Naive B cell (primary cell): ENCODE results near the gene FRMD4A. TPM values are rescaled to one million over a fixed set of nuclear protein-coding genes. Genes with fewer than 3 reads are reported as not detected.
"Not testable (repeated sequence)": the region's sequence is repeated elsewhere in the genome, so short reads cannot be mapped to it uniquely, and the experiment has no call there.

ENCODE experiments used
- ATAC-seq, 2 donors: fragments of 150-1000 bp; cut with Tn5 transposase; 2 replicates each; pipeline ENCODE4 v1.10.0; 2021; ENCODE audit warnings: low read depth in 2 of 2, mild to moderate bottlenecking in 2 of 2, moderate library complexity in 2 of 2
- DNase-seq: peaks from one replicate; pipeline ENCODE4 v3.0.0; 2022
- H3K27ac Mint-ChIP-seq, 6 donors: one replicate each; pipeline ENCODE4 v1.8.0; 2020 to 2022; ENCODE audit warnings: mild to moderate bottlenecking in 6 of 6, mixed read lengths in 6 of 6, moderate library complexity in 5 of 6, inconsistent platforms in 2 of 6
- H3K27me3 Mint-ChIP-seq, 3 donors: one replicate each; pipeline ENCODE4 v1.8.0; 2021 to 2022; ENCODE audit warnings: mixed read lengths in 3 of 3, mild to moderate bottlenecking in 1 of 3
- H3K36me3 Mint-ChIP-seq, 2 donors: one replicate each; pipeline ENCODE4 v1.8.0; 2020 to 2022; ENCODE audit warnings: mixed read lengths in 2 of 2, inconsistent platforms in 1 of 2, mild to moderate bottlenecking in 1 of 2
- H3K4me1 Mint-ChIP-seq, 3 donors: one replicate each; pipeline ENCODE4 v1.8.0; 2020 to 2022; ENCODE audit warnings: mixed read lengths in 3 of 3, inconsistent platforms in 1 of 3, mild to moderate bottlenecking in 1 of 3, moderate library complexity in 1 of 3
- H3K4me3 Mint-ChIP-seq, 8 donors: one replicate each; pipeline ENCODE4 v1.8.0; 2020 to 2022; ENCODE audit warnings: mild to moderate bottlenecking in 8 of 8, mixed read lengths in 8 of 8, moderate library complexity in 8 of 8, inconsistent platforms in 2 of 8
- H3K9me3 Mint-ChIP-seq, 7 donors: one replicate each; pipeline ENCODE4 v1.8.0; 2020 to 2022; ENCODE audit warnings: mixed read lengths in 7 of 7, mild to moderate bottlenecking in 5 of 7, inconsistent platforms in 2 of 7, moderate library complexity in 1 of 7
- polyA plus RNA-seq, 6 donors: library from polyadenylated mRNA; unstranded; fragments of 300-500 nt; fragmentation: Illumina TruSeq; gene quantifications; one replicate each; pipeline ENCODE4 v1.2.3, GENCODE V29; 2021; ENCODE audit warnings: low read depth in 6 of 6

Gene FRMD4A
- polyA plus RNA-seq, 6 donors from 2014 or later = 0.09 to 0.20 (median 0.10) TPM; not detected in 3

- H3K27me3 Mint-ChIP-seq = peaks cover 0 to 3% (median 0%) of the 10 kb centered on the region in 3 donors
- H3K9me3 Mint-ChIP-seq = peaks cover 0 to 7% (median 4%) of the 10 kb centered on the region in 7 donors
- H3K4me3 Mint-ChIP-seq = no peak overlapping the region
- DNase-seq (no peak), ATAC-seq (no peak)
- H3K36me3 Mint-ChIP-seq = peaks cover 0 to 8% of the 10 kb centered on the region in 2 donors
- H3K27ac Mint-ChIP-seq = no peak overlapping the region
- peaks cover under 1 to 12% (median 10%) of the 10 kb centered on the region in 3 donors for H3K4me1 Mint-ChIP-seq
These were observed 607.7 kb downstream of the FRMD4A start for GRCh38 chr10:13722747-13723653.

- no peak for ATAC-seq
- H3K27ac Mint-ChIP-seq = no peak overlapping the region
- H3K27me3 Mint-ChIP-seq = peaks cover 0 to 3% (median 0%) of the 10 kb centered on the region in 3 donors
- no peak overlapping the region for H3K4me3 Mint-ChIP-seq
- DNase-seq = no peak
- H3K9me3 Mint-ChIP-seq = peaks cover 0 to 7% (median 4%) of the 10 kb centered on the region in 7 donors
- peaks cover 0 to 8% of the 10 kb centered on the region in 2 donors for H3K36me3 Mint-ChIP-seq
- peaks cover 6 to 17% (median 15%) of the 10 kb centered on the region in 3 donors for H3K4me1 Mint-ChIP-seq
These were observed 609.2 kb downstream of the FRMD4A start for GRCh38 chr10:13721486-13721885.

GRCh38 chr10:13720699-13721098, 610.0 kb downstream of the FRMD4A start:
- H3K9me3 Mint-ChIP-seq = peaks cover 0 to 7% (median 4%) of the 10 kb centered on the region in 7 donors
- H3K36me3 Mint-ChIP-seq = peaks cover 0 to 8% of the 10 kb centered on the region in 2 donors
- H3K4me1 Mint-ChIP-seq = peaks cover 6 to 17% (median 15%) of the 10 kb centered on the region in 3 donors
- H3K27ac Mint-ChIP-seq = peak overlapping the region in 1 of 6 donors; percentile 12
- DNase-seq = no peak
- no peak overlapping the region for H3K4me3 Mint-ChIP-seq
- ATAC-seq = no peak
- peaks cover 0 to 3% (median 0%) of the 10 kb centered on the region in 3 donors for H3K27me3 Mint-ChIP-seq

GRCh38 chr10:13719425-13719824, 611.3 kb downstream of the FRMD4A start:
- Mint-ChIP-seq H3K27me3 (peaks cover 0 to 3% (median 0%) of the 10 kb centered on the region in 3 donors), H3K27ac (no peak overlapping the region), H3K4me1 (peaks cover 6 to 17% (median 15%) of the 10 kb centered on the region in 3 donors), H3K9me3 (peaks cover 0 to 7% (median 4%) of the 10 kb centered on the region in 7 donors), H3K36me3 (peaks cover 0 to 8% of the 10 kb centered on the region in 2 donors), H3K4me3 (no peak overlapping the region)
- no peak for DNase-seq
- ATAC-seq = no peak

GRCh38 chr10:13718820-13719219, 611.9 kb downstream of the FRMD4A start:
- no peak for ATAC-seq
- H3K9me3 Mint-ChIP-seq = peaks cover 0 to 7% (median 4%) of the 10 kb centered on the region in 7 donors
- peak overlapping the region in 7 of 8 donors; percentile 68 to 89 (median 80) for H3K4me3 Mint-ChIP-seq
- H3K36me3 Mint-ChIP-seq = peaks cover 0 to 8% of the 10 kb centered on the region in 2 donors
- no peak for DNase-seq
- peaks cover 6 to 17% (median 15%) of the 10 kb centered on the region in 3 donors for H3K4me1 Mint-ChIP-seq
- H3K27ac Mint-ChIP-seq = peak overlapping the region in 1 of 6 donors; percentile 76
- peaks cover 0 to 3% (median 0%) of the 10 kb centered on the region in 3 donors for H3K27me3 Mint-ChIP-seq

GRCh38 chr10:13717936-13718772, 612.6 kb downstream of the FRMD4A start:
- Mint-ChIP-seq H3K36me3 (peaks cover 0 to 8% of the 10 kb centered on the region in 2 donors), H3K27me3 (peaks cover 0 to 3% (median 0%) of the 10 kb centered on the region in 3 donors), H3K4me3 (peak overlapping the region; percentile 18 to 89 (median 80)), H3K4me1 (peaks cover 9 to 21% (median 19%) of the 10 kb centered on the region in 3 donors), H3K27ac (peak overlapping the region in 1 of 6 donors; percentile 76), H3K9me3 (peaks cover 0 to 7% (median 4%) of the 10 kb centered on the region in 7 donors)
- DNase-seq (no peak), ATAC-seq (peak; percentile 54 to 60)

- H3K36me3 Mint-ChIP-seq = peaks cover 0 to 8% of the 10 kb centered on the region in 2 donors
- H3K9me3 Mint-ChIP-seq = peaks cover 0 to 7% (median 4%) of the 10 kb centered on the region in 7 donors
- H3K27me3 Mint-ChIP-seq = peaks cover 0 to 3% (median 0%) of the 10 kb centered on the region in 3 donors
- DNase-seq (no peak), ATAC-seq (no peak)
- peak overlapping the region; percentile 18 to 89 (median 80) for H3K4me3 Mint-ChIP-seq
- no peak overlapping the region for H3K27ac Mint-ChIP-seq
- peaks cover 15 to 27% (median 25%) of the 10 kb centered on the region in 3 donors for H3K4me1 Mint-ChIP-seq
These were observed 613.2 kb downstream of the FRMD4A start for GRCh38 chr10:13717571-13717935.

- H3K4me3 Mint-ChIP-seq = no peak overlapping the region
- DNase-seq = no peak
- no peak for ATAC-seq
- H3K4me1 Mint-ChIP-seq = peaks cover 22 to 36% (median 33%) of the 10 kb centered on the region in 3 donors
- peaks cover 0 to 3% (median 0%) of the 10 kb centered on the region in 3 donors for H3K27me3 Mint-ChIP-seq
- peaks cover 0 to 7% (median 4%) of the 10 kb centered on the region in 7 donors for H3K9me3 Mint-ChIP-seq
- H3K36me3 Mint-ChIP-seq = peaks cover 0 to 8% of the 10 kb centered on the region in 2 donors
- H3K27ac Mint-ChIP-seq = no peak overlapping the region
These were observed 614.3 kb downstream of the FRMD4A start for GRCh38 chr10:13716081-13717071.

GRCh38 chr10:13715596-13715995, 615.1 kb downstream of the FRMD4A start:
- peaks cover 22 to 36% (median 36%) of the 10 kb centered on the region in 3 donors for H3K4me1 Mint-ChIP-seq
- not testable (repeated sequence) for H3K9me3 Mint-ChIP-seq, ATAC-seq, H3K4me3 Mint-ChIP-seq, DNase-seq, H3K27ac Mint-ChIP-seq, H3K27me3 Mint-ChIP-seq, H3K36me3 Mint-ChIP-seq

- Mint-ChIP-seq H3K4me1 (peaks cover 22 to 36% (median 36%) of the 10 kb centered on the region in 3 donors), H3K27me3 (peaks cover 0 to 3% (median 0%) of the 10 kb centered on the region in 3 donors), H3K36me3 (no peaks in the 10 kb centered on the region), H3K4me3 (no peak overlapping the region), H3K9me3 (no peaks in the 10 kb centered on the region), H3K27ac (peak overlapping the region in 1 of 6 donors; percentile 42)
- no peak for ATAC-seq
- no peak for DNase-seq
These were observed 615.6 kb downstream of the FRMD4A start for GRCh38 chr10:13715100-13715499.

- ATAC-seq (peak; percentile 79 to 84), DNase-seq (peak; percentile 33)
- H3K4me1 Mint-ChIP-seq = peaks cover 21 to 30% (median 30%) of the 10 kb centered on the region in 3 donors
- H3K36me3 Mint-ChIP-seq = no peaks in the 10 kb centered on the region
- peak overlapping the region; percentile 10 to 81 (median 69) for H3K27ac Mint-ChIP-seq
- peaks cover under 1 to 5% (median 4%) of the 10 kb centered on the region in 3 donors for H3K27me3 Mint-ChIP-seq
- H3K4me3 Mint-ChIP-seq = peak overlapping the region in 6 of 8 donors; percentile 33 to 77 (median 54)
- no peaks in the 10 kb centered on the region for H3K9me3 Mint-ChIP-seq
These were observed 617.7 kb downstream of the FRMD4A start for GRCh38 chr10:13712837-13713581.
